HG03469 (cell line): ENCODE measurements around the gene DCXR.

Source experiments
- ATAC-seq: cut with Tn5 transposase; IDR thresholded peaks from one replicate; pipeline ENCODE4 v1.9.1; 2021; ENCODE audit warnings: mild to moderate bottlenecking, moderate library complexity, moderate number of reproducible peaks; ENCODE audit not compliant: unreplicated experiment

The DCXR gene

GRCh38 chr17:82055965-82056728 lies 18.6 kb upstream of the DCXR start:
- ATAC-seq: no peak

- no peak for ATAC-seq
Observed at GRCh38 chr17:82055023-82055964, 17.8 kb upstream of the DCXR start.

DNA sequence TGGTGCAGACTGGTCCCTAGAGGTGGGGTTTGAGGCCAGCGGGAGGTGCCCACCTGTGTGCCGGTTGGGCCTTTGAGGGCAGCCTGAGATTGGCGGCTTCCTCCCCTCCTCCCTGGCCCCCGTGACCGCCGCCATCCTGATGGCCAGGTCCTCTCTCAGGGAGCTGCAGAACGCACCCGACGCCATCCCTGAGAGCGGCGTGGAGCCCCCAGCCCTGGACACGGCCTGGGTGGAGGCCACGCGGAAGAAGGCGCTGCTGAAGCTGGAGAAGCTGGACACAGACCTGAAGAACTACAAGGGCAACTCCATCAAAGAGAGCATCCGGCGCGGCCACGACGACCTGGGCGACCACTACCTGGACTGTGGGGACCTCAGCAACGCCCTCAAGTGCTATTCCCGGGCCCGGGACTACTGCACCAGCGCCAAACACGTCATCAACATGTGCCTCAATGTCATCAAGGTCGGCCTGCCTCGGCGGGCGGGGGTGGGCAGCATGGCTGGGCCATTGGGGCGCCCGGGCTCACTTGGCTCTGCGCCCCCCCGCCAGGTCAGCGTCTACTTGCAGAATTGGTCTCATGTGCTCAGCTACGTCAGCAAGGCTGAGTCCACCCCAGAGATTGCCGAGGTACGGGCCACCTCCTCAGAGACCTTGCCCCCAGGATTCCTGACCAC lies 17.0 kb upstream of the DCXR start:
- ATAC-seq: no peak

GRCh38 chr17:82053556-82054263 lies 16.2 kb upstream of the DCXR start:
- ATAC-seq: no peak

- ATAC-seq: no peak
Observed at GRCh38 chr17:82053130-82053529, 15.6 kb upstream of the DCXR start.

- ATAC-seq: no peak
Observed at GRCh38 chr17:82052638-82053059, 15.2 kb upstream of the DCXR start.

- no peak for ATAC-seq
Observed at GRCh38 chr17:82051776-82052637, 14.5 kb upstream of the DCXR start, which contains the start of the genes GPS1 and RFNG. TSS of gene GPS1 (plus strand) at chr17:82051898. CDS start at chr17:82051932, 34 bp downstream. TSS of gene RFNG (minus strand) at chr17:82051811. CDS start at chr17:82051766, 45 bp downstream.

- ATAC-seq: no peak
Observed at GRCh38 chr17:82050761-82051641, 13.5 kb upstream of the DCXR start.

DNA sequence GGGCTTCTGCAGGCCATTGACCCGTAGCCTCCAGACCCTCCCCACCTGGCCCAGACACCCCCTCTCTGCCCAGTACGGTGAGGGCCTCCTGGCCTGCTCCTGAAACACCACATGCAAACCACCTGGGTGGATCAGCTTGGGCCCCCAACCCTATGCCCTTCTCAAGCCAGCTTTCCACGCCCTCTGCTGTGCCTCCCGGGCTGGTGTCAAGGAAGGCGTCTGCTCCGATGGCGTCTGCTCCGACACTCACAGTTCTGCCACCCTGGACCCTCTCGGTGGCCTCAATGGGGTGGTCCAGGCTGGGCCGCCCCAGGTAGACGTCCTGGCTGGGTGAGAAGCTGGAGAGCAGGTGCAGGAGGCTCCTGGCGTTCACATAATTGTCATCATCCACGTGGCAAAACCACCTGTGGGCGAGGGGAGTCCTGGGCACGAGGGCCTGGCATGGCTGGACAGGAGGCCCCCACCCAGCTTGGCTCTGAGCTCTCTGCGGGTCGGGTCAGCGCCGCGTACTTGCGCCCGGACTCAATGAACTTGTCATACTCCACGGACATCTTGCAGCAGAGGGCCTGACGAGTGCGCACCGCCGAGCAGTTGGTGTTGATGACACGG lies 12.8 kb upstream of the DCXR start:
- no peak for ATAC-seq

DNA sequence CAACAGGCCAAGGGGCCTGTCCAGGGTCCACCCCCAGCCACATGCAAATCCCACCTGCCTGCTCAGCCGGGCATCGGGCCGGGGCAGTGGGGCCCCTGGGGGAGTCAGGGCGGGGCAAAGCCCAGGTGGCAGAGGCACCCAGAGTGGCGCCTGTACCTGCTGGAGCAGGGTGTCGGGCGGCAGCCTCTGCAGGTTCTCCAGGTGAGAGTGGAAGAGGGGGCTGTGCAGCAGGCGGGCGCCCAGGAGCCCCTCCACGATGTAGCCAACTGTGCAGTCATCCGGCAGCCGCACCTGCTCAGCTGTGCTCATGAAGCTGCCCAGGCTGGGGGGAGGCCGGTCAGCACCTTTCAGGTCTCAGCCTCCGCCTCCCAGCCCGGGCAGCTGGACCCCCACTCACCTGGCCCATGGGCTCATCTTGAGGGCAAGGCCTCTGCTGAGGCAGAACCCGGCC lies 12.0 kb upstream of the DCXR start:
- no peak for ATAC-seq

DNA sequence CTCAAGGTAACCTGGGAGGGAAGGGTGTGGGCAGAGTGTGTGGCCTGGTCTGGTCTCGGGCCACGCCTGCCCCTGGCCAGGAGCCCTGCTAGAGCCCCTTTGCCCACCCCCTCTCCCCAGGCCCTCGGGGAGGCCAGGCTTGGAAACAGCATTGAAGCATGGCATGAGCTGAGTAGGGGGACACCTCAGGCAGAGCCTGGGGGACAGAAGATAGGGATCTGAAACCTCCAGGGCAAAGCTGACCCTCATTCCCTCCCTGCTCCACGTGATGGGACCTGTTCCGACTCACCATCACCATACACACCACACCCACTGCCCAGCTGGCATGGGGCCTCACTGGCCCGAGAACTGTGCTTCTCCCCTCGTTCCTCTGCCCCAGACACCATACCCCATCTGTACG lies 11.6 kb upstream of the DCXR start:
- no peak for ATAC-seq

DNA sequence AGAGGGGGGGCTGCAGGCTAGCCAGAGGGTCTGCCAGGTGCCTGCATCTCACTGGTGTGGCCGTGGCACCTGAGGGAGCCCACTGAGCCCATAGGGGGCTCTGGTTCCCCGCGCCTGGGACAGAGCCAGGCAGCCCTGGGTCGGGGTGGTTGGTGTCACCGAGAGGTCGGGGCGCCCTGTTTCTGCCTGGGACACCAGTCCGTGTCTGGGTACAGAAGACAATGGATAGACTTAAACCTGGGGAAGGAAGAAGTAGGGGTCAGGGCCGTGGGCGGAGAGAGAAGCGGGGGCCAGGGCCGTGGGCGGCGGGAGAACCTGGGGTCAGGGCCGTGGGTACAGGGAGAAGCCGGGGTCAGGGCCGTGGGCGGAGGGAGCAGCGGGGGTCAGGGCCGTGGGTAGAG lies 11.1 kb upstream of the DCXR start:
- ATAC-seq: no peak

DNA sequence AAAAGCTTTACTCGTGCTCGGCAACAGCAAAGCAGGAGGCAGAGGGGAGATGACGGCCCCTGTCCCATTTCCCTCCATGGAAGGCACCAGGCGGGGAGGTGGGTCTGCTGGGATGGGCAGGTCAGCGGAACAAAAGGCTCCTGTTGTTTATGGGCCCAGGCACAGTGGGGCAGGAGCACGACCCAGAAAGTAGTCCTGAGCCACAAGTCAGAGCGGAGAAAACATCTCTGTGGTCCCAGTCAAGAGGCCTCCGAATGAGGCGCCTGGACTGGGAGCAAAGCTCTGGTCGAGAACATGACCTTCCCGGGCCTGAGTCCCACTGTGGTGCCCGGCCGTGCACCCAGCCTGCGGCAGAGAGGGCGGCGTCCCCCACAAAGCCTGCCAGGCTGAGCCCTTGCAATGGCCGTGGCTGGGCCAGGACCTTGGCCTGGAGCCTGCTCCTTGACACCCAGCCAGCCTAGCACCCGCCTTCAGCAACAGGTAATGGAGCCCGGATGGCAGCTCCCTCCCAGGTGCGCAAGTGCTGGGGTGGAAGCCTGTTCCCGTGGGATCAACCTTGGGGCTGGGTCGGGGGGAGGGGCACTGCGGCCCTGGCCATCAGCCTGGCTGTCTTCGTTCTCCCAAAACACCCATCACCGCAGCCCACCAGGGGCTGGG lies 10.5 kb upstream of the DCXR start:
- ATAC-seq: no peak

GRCh38 chr17:82047379-82047778 lies 9.9 kb upstream of the DCXR start:
- no peak for ATAC-seq

DNA sequence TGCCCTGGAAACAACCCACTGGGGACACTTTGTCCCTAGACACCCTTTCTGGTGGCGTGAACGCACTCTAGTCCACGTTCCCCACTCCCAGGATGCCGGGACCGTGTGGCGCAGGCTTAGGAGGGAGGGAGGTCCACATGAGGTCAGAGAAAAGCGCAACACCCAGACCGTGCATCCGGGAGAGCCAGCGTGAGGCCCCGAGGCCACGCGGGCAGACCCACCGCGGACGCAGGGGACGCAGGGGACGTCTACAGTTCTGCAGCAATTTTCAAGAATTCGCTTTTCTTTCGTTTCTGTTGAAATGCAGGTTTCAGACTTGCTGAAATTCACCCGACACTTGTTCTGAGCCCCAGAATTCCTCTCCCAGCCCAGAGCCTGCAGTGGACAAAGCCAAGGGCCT lies 9.4 kb upstream of the DCXR start:
- no peak for ATAC-seq

DNA sequence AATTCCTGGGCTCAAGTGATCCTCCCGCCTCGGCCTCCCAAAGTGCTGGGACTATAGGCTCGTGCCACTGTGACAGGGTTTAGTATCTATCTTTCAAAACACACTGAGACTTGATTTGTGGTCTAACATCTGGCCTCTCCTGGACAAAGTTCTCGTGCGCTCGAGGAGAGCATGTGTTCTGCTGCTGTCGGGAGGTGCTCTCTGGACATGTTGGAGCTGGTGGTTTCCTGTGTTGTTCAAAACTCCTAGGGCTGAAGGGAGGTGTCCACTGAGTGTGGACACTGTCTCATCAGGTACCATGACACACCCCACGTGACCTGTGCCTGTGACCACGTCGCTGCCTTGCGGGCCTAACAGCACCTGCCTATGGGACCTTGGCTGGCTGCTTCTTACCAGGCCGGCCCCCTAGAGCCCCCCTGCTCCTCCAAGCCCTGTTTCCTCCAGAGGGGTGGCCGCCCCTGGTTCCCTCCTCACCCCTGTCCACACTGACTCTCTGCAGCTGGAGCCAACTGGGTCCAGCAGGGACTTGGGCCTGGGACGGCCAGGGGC lies 8.5 kb upstream of the DCXR start:
- ATAC-seq: no peak

GRCh38 chr17:82043507-82043906 lies 6.0 kb upstream of the DCXR start:
- ATAC-seq: no peak
